Thyroid gland (tissue), 4 donors: ENCODE measurements around the gene TLR8. TPM values are rescaled to one million over a fixed set of nuclear protein-coding genes. Genes with fewer than 3 reads are reported as not detected.
A peak's percentile ranks its signal among the peaks of the same experiment; 100 is the strongest.

Source experiments
- DNase-seq, 2 donors: peaks; one replicate each; pipeline ENCODE4 v3.0.0-alpha.2; 2019
- H3K27ac ChIP-seq, 3 donors: fragments of 200-600 bp; sonication (generic); 1 replicate in 2 of 3; 2 replicates in 1 of 3; pipeline ENCODE4 v1.5.1; 2016 to 2019; ENCODE audit warnings: mild to moderate bottlenecking in 1 of 3, moderate library complexity in 1 of 3
- H3K27me3 ChIP-seq: fragments of 200-600 bp; sonication (generic); one replicate; pipeline ENCODE4 v1.5.1; 2019
- H3K36me3 ChIP-seq, 2 donors: fragments of 200-600 bp; sonication (generic); one replicate each; pipeline ENCODE4 v1.5.1; 2016 to 2019
- H3K4me1 ChIP-seq, 2 donors: fragments of 200-600 bp; sonication (generic); one replicate each; pipeline ENCODE4 v1.5.1; 2017 to 2019
- H3K4me3 ChIP-seq, 3 donors: fragments of 200-600 bp; sonication (generic); replicated peaks in 1 of 3; 1 replicate in 2 of 3; 2 replicates in 1 of 3; pipeline ENCODE4 v1.5.1; 2016; ENCODE audit warnings: mild to moderate bottlenecking in 1 of 3
- H3K9me3 ChIP-seq: fragments of 200-600 bp; sonication (generic); one replicate; pipeline ENCODE4 v1.5.1; 2017
- POLR2A ChIP-seq, 2 donors: fragments of 450-650 bp; IDR thresholded peaks; one replicate each; pipeline ENCODE4 v1.6.1; 2017; ENCODE audit warnings: antibody characterized with exemption in 2 of 2, mild to moderate bottlenecking in 2 of 2, moderate library complexity in 1 of 2
- WGBS, 2 donors: methylation state at CpG; one replicate each; pipeline ENCODE4 v1.1.5; 2017; 5-methylcytosine and 5-hydroxymethylcytosine counted together
- intact Hi-C: fragments of 100-400 bp; cut with DNase I; formaldehyde crosslinking; loops from one replicate; pipeline ENCODE4 v1.15.1; 2023
- total RNA-seq, 4 donors: library from RNA; depleted of rRNA; stranded (reverse); fragments of >200 nt; gene quantifications; one replicate each; pipeline ENCODE4 v1.2.3, GENCODE V29; 2016
- TF ChIP-seq, protein P1 (sequence below), 6 experiments: fragments of 200-600 bp in 3 of 6; fragments of 450-650 bp in 3 of 6; sonication (generic) in 3 of 6; IDR thresholded peaks; one replicate each; pipeline ENCODE4 v1.5.1; 2016 to 2019; ENCODE audit warnings: antibody characterized with exemption in 6 of 6, mild to moderate bottlenecking in 2 of 6, inconsistent platforms in 1 of 6, moderate library complexity in 1 of 6

Gene TLR8
- total RNA-seq, 4 donors from 2014 or later = 0.45 to 1.7 (median 0.62) TPM

DNA sequence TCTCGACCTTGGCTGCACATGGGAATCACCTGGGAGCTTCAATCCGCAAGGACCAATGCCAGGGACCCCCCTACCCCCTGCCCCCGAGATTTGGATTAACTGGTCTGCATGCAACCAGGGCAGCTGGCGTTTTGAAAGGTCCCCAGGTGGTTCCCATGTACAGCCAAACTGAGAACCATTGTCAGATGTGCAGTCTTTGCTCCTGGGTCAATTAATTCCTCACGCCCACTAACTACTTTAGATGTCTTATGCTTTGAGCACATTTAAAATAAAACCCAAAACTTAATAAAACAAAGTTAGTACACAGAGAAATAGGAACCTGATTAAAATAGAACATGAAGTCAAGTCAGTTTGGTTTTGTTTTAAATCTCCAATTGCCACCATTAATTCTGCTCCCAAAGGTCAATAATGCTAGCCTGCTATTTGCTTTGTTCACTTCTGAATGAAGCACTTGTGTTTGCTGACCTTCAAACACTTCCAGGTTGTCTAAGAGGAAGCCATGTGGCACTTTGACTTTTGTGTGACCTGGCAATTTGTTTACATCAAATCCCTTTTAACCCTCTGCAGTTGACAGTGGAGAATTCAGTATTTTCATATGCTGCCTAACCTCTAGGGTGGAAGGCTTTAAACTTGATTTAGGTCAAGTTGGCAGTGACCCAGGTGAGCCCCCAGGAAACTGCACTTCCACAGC lies 41.3 kb downstream of the TLR8 start:
- WGBS, 2 donors = 80 to 90% methylated on average over 5 of the region's 5 CpGs
- Histone ChIP-seq H3K36me3 (no peaks in the 10 kb centered on the region), H3K27ac (no peak overlapping the region), H3K9me3 (no peaks in the 10 kb centered on the region), H3K4me3 (no peak overlapping the region), H3K4me1 (peaks cover 0 to 7% of the 10 kb centered on the region in 2 donors), H3K27me3 (no peaks in the 10 kb centered on the region)
- no peak for DNase-seq
- TF ChIP-seq POLR2A (IDR thresholded peaks at IDR 0.05) = no peak
- TF ChIP-seq, protein P1, sequence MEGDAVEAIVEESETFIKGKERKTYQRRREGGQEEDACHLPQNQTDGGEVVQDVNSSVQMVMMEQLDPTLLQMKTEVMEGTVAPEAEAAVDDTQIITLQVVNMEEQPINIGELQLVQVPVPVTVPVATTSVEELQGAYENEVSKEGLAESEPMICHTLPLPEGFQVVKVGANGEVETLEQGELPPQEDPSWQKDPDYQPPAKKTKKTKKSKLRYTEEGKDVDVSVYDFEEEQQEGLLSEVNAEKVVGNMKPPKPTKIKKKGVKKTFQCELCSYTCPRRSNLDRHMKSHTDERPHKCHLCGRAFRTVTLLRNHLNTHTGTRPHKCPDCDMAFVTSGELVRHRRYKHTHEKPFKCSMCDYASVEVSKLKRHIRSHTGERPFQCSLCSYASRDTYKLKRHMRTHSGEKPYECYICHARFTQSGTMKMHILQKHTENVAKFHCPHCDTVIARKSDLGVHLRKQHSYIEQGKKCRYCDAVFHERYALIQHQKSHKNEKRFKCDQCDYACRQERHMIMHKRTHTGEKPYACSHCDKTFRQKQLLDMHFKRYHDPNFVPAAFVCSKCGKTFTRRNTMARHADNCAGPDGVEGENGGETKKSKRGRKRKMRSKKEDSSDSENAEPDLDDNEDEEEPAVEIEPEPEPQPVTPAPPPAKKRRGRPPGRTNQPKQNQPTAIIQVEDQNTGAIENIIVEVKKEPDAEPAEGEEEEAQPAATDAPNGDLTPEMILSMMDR (IDR thresholded peaks at IDR 0.05) = no peak
- intact Hi-C loops = loop anchor here (5.0 kb wide), 1 partner anchor 540 kb away; no protein-coding TSS in a partner anchor

DNA sequence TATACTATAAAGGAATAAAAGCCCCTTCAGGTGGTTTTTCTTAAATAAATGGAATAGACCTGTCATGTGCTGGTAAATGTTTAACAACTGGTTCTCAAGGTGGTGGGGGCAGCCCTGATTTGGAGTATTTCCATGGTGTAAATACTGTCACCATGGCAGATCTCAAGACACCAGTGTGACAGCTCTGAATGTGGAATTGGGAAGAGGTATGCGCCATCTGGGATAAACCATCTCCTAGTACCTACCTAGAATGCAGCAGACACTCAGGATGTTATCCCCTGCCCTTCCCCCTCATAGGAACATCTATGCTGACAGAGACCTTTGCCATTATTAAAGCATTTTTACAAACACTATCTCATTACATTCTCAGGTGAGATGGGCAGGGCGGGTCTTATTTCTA lies 42.1 kb downstream of the TLR8 start:
- no peaks in the 10 kb centered on the region for H3K9me3 ChIP-seq
- peaks cover 0 to 7% of the 10 kb centered on the region in 2 donors for H3K4me1 ChIP-seq
- H3K36me3 ChIP-seq = no peaks in the 10 kb centered on the region
- no peaks in the 10 kb centered on the region for H3K27me3 ChIP-seq
- no peak for TF ChIP-seq POLR2A (IDR thresholded peaks at IDR 0.05)
- TF ChIP-seq, protein P1 (IDR thresholded peaks at IDR 0.05) = no peak
- H3K4me3 ChIP-seq = no peak overlapping the region
- intact Hi-C loops = loop anchor here (5.0 kb wide), 1 partner anchor 539 kb away; no protein-coding TSS in a partner anchor
- no peak for DNase-seq
- no peak overlapping the region for H3K27ac ChIP-seq
- WGBS, 2 donors = 94 to 95% methylated on average over 2 of the region's 2 CpGs

DNA sequence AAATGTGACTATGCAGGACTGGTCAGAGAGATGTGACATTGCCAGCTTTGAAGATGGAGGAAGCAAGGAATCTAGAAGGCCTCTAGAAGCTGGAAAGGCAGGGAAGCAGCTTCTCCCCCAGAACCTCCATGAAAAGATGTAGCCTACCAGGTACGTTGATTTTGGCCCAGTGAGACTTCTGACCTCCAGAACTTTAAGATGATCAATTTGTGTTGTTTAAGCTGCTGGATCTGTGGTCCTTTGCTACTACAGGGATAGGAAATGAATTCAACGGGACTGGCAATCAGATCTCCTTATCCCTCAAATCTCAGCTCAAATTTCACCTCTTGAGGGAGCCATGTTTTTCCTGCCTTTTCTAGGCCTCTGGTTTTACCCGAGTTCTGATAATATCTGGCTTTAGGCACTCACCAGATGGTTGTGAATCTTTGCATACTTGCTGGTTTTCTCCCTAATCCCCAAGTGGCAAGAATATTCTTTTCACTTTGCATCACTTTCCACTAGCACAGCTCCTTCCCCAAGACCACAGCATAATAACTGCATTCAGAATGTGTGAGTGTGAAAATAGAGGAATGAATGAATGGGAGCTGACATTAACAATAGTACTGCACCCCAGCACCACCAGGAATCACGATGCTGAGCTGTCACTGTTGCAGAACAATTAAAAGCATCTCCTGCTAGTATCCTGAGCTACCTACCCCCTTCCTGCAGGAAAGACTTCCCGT lies 42.9 kb downstream of the TLR8 start:
- Histone ChIP-seq H3K27me3 (no peaks in the 10 kb centered on the region), H3K4me3 (no peak overlapping the region), H3K27ac (no peak overlapping the region), H3K9me3 (no peaks in the 10 kb centered on the region), H3K36me3 (no peaks in the 10 kb centered on the region), H3K4me1 (peaks cover 0 to 7% of the 10 kb centered on the region in 2 donors)
- intact Hi-C loops = loop anchor here (5.0 kb wide), 1 partner anchor 538 kb away; no protein-coding TSS in a partner anchor
- 37 to 50% methylated on average over 3 to 5 of the region's 5 CpGs for WGBS, 2 donors
- DNase-seq = no peak
- no peak for TF ChIP-seq POLR2A (IDR thresholded peaks at IDR 0.05)
- TF ChIP-seq, protein P1 (IDR thresholded peaks at IDR 0.05) = no peak

DNA sequence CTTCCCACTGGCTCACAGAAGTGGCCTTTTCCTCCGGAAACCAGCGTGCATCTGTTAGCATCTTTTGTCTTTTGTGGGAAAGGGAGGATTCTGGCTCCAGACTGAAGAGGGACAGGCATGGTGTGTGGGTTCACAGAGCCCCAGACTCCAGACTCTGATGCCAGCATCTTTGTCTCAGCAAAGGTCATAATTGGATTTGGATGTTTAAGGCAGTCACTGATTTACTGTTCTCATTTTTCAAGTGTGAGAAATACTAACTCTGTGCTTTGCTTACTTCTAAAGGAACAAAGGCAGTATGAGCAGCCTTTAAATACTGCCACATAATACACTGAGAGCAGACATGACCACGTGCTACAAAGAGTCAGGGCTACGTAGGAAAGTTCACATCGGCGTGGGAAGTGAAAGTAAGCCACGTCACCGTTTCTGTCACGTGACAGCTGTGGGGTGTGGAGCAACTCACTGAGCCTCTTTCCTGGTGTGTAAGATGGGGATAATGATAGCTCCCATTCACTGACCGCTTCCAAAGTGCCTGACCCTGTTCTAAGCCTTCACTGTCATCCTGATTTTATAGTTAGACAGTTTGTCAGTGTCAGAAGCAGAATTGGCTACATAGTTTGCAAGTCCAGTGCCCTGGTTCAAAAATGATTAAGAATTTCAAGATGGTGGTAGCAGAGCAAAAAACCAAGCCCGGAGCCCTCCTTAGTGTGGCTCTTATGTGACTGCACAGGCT lies 43.7 kb downstream of the TLR8 start:
- DNase-seq = peak; percentile 39 to 47
- H3K9me3 ChIP-seq = no peaks in the 10 kb centered on the region
- no peaks in the 10 kb centered on the region for H3K27me3 ChIP-seq
- 55 to 64% methylated on average over 8 to 11 of the region's 11 CpGs for WGBS, 2 donors
- H3K4me1 ChIP-seq = peaks cover 0 to 7% of the 10 kb centered on the region in 2 donors
- H3K27ac ChIP-seq = peak overlapping the region in 2 of 3 donors; percentile 17 to 45
- no peak overlapping the region for H3K4me3 ChIP-seq
- intact Hi-C loops = loop anchor here (5.0 kb wide), 1 partner anchor 537 kb away; no protein-coding TSS in a partner anchor
- TF ChIP-seq POLR2A (IDR thresholded peaks at IDR 0.05) = no peak
- TF ChIP-seq, protein P1 (IDR thresholded peaks at IDR 0.05) = no peak
- H3K36me3 ChIP-seq = no peaks in the 10 kb centered on the region
